NCI-H82 treated with DMSO at 0.1 percent for 48 hours (cell line): Measurements from ENCODE around the gene EVA1A.
A peak's percentile ranks its signal among the peaks of the same experiment; 100 is the strongest.

Experiments used
- DNase-seq: peaks from one replicate; lab custom pipeline; 2025; ENCODE audit not compliant: unreplicated experiment; lab: John Stamatoyannopoulos, UW

EVA1A gene

GRCh38 chr2:75589391-75590105, 28.8 kb upstream of the EVA1A start:
- DNase-seq, result no peak

- no peak for DNase-seq
These were observed 27.3 kb upstream of the EVA1A start for GRCh38 chr2:75587954-75588587.

- DNase-seq, result peak; percentile 66
These were observed 26.2 kb upstream of the EVA1A start for GRCh38 chr2:75586971-75587370.

- DNase-seq, result no peak
These were observed 22.1 kb upstream of the EVA1A start for GRCh38 chr2:75582840-75583239.

- DNase-seq, result no peak
These were observed 19.9 kb upstream of the EVA1A start for GRCh38 chr2:75580606-75581005.

- DNase-seq, result no peak
These were observed 19.4 kb upstream of the EVA1A start for GRCh38 chr2:75580156-75580555.

GRCh38 chr2:75579186-75579585, 18.4 kb upstream of the EVA1A start:
- no peak for DNase-seq

- no peak for DNase-seq
These were observed 16.5 kb upstream of the EVA1A start for GRCh38 chr2:75577280-75577679.

GRCh38 chr2:75574106-75574505, 13.4 kb upstream of the EVA1A start:
- no peak for DNase-seq

GRCh38 chr2:75573145-75573878, 12.6 kb upstream of the EVA1A start:
- DNase-seq, result no peak

- no peak for DNase-seq
These were observed 11.1 kb upstream of the EVA1A start for GRCh38 chr2:75571730-75572430.

GRCh38 chr2:75570948-75571729, 10.4 kb upstream of the EVA1A start:
- DNase-seq, result peak; percentile 34

- no peak for DNase-seq
These were observed 9.5 kb upstream of the EVA1A start for GRCh38 chr2:75570024-75570947.

- no peak for DNase-seq
These were observed 8.8 kb upstream of the EVA1A start for GRCh38 chr2:75569546-75569945.

- DNase-seq, result no peak
These were observed 7.4 kb upstream of the EVA1A start for GRCh38 chr2:75568174-75568573.

- DNase-seq, result no peak
These were observed 5.0 kb upstream of the EVA1A start for GRCh38 chr2:75565472-75566462.

GRCh38 chr2:75564713-75565359, 4.1 kb upstream of the EVA1A start:
- no peak for DNase-seq
